Epithelial cell of proximal tubule (primary cell): ENCODE results near the gene CSNK2A1. TPM values are rescaled to one million over a fixed set of nuclear protein-coding genes. Genes with fewer than 3 reads are reported as not detected.

Experiments
- DNase-seq: peaks from one replicate; pipeline ENCODE4 v3.0.0-alpha.2; 2011; ENCODE audit warnings: low read depth
- H3K4me3 ChIP-seq: 2 replicates; pipeline ENCODE4 v1.5.1; 2011; ENCODE audit warnings: low read depth, mild to moderate bottlenecking, low read length
- CTCF ChIP-seq: conservative IDR thresholded peaks from 2 replicates; pipeline ENCODE4 v1.5.1; 2012; ENCODE audit warnings: low read depth, mild to moderate bottlenecking, low read length
- total RNA-seq: library from RNA; depleted of rRNA; stranded (reverse); fragments of >200 nt; gene quantifications from 2 replicates; pipeline ENCODE4 v1.2.3, GENCODE V29; 2015

CSNK2A1 gene
- total RNA-seq, 1 donor from 2014 or later, result 112 TPM

GRCh38 chr20:563187-563586, 19.6 kb upstream of the CSNK2A1 start:
- TF ChIP-seq CTCF, result no peak
- DNase-seq, result no peak
- no peak overlapping the region for H3K4me3 ChIP-seq

DNA sequence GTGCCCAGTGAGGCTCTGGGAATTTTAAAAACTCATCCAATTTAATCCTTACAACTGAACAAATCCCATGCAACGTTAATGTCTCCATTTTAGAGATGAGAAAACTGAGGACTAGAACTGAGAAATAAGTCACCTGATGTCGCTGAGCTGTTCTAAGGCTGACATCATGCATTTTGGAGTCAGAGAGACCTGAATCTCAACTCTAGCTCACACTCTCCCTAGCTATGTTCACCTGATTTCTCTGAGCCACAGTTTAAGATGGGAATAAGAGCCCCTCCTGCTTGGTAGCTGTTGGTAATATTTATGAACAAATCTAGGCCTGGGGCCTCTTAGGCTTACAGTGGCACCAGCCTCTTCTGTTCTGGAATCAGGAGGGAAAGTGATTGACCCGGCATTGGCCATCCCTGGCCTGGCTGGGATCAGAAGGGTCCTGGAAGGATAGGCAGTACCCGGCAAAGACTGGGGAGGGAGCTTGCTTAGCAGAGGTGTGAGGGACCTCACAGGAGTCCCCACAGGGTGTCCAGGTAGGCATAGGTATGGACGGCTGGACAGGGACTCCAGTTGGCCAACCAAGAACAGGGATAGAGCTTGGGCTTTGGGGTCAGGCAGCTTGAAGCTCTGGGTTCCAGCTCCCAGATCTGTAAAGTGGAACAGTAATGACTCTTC, 18.8 kb upstream of the CSNK2A1 start:
- TF ChIP-seq CTCF, result no peak

DNA sequence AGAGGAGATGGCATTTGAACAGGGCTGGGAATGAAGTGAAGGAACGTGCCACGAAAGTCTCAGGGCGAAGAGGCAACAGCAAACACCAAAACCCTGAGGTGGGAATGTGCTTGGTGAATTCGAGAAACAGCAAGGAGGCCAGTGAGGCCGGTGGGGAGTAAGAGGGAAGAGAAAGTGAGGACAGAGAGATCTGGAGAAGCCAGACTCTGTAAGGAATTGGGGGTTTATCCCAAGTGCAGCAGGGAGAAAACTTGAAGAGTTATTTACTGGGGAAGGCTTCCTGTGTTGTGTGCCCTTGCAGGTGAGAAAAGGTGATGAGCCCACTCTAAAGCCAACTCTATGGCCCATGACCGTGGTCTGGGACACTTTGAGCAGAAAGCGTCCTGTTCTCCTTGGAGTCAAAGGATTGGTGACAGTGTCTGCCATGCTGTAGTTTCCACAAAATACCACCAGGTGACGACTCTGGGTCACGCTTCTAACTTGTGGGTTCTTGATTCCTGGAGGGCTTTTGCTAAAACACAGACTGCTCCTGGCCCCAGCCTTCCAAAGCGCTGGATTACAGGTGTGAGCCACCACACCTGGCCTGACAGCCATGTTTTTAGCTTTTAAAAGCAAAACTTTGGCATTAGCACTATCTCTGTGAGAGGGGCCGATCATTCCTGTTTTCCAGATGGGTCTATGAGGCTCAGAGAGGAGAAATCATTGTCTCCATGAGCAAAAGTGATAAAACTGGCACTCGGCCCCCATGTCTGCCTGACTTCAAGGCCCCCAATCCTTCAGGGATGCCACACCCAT, 18.0 kb upstream of the CSNK2A1 start:
- H3K4me3 ChIP-seq, result no peak overlapping the region
- TF ChIP-seq CTCF, result peak; percentile 99
- no peak for DNase-seq

More for the DNA sequence above, 18.8 kb upstream of the CSNK2A1 start:
- DNase-seq, result no peak
- no peak overlapping the region for H3K4me3 ChIP-seq

DNA sequence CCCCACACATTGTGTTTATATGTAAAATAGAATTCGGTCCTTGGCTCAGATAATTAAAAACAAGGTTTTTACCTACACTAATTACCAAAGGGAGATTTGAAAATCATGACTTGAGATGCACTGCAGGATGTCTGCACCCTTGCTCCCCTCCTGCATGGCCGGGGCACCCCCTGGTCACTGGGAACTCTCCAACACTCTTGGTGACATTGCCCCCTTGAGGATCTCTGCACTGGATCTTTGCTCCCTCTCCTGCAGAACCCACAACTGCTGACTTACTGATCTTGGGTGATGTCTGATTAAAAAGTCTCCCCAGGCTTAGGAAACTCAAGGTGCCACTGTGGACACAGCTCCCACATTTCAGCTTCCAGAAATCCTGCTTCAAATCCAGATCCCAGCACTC, 17.1 kb upstream of the CSNK2A1 start:
- peak; percentile 46 for TF ChIP-seq CTCF
- no peak overlapping the region for H3K4me3 ChIP-seq
- no peak for DNase-seq

DNA sequence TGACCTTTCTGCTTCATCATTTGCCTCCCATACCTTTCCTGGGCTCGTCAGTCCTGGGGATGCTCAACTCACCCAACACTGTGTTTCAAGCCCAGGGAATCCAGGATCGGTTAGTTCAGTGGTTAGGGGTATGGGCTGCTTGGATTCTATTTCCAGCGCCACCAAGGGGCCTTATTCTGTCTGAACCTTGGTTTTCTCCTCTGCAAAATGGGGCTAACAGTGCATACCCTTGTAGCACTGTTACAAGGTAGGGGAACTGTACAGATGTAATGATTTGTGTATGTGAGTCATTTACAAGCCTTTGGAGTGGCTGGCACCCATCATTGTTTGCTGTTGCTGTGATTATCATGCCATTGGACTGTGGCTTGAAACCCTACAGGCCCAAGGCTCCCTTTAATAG, 14.5 kb upstream of the CSNK2A1 start:
- no peak overlapping the region for H3K4me3 ChIP-seq
- DNase-seq, result no peak
- TF ChIP-seq CTCF, result no peak

DNA sequence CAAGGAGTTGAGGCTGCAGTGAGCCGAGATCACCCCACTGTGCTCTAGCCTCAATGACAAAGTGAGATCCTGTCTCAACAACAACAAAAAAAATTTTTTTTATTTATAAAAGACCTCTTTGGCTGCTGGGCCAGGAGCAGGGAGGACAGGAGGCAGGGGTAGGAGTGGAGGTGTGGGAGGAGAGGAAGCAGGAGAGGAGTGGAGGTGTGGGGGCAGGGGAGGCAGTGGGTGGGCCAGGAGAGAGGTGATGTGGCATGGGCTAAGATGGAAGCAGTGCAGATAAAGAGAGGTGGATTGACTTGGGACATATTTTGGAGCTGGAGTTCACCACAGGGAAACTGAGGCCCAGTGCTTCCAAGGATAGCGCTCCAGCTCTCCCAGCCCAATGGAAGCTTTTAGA, 13.4 kb upstream of the CSNK2A1 start:
- TF ChIP-seq CTCF, result no peak
- H3K4me3 ChIP-seq, result no peak overlapping the region

More for the DNA sequence above, 13.4 kb upstream of the CSNK2A1 start:
- no peak for DNase-seq
